Large intestine (tissue), 3 donors: ENCODE results near the gene PRPH. TPM values are rescaled to one million over a fixed set of nuclear protein-coding genes. Genes with fewer than 3 reads are reported as not detected.
A peak's percentile ranks its signal among the peaks of the same experiment; 100 is the strongest.

Experiments used
- DNase-seq, 2 donors: peaks; one replicate each; pipeline versions ENCODE4 v3.0.0 to v3.0.0-alpha.2; 2013
- H3K27ac ChIP-seq: one replicate; pipeline ENCODE4 v1.5.1; 2013; ENCODE audit warnings: low read length
- H3K27me3 ChIP-seq: 2 replicates; pipeline ENCODE4 v1.6.1; 2013; ENCODE audit warnings: low read length; ENCODE audit not compliant: control insufficient read depth, insufficient read depth
- H3K36me3 ChIP-seq: 2 replicates; pipeline ENCODE4 v1.6.1; 2013; ENCODE audit warnings: low read length; ENCODE audit not compliant: control insufficient read depth, insufficient read depth
- H3K4me1 ChIP-seq: one replicate; pipeline ENCODE4 v1.6.1; 2013; ENCODE audit warnings: low read length; ENCODE audit not compliant: control insufficient read depth, insufficient read depth
- H3K4me3 ChIP-seq: one replicate; pipeline ENCODE4 v1.5.1; 2013; ENCODE audit warnings: low read length
- H3K9me3 ChIP-seq: one replicate; pipeline ENCODE4 v1.6.1; 2013; ENCODE audit warnings: mild to moderate bottlenecking, low read depth, low read length, moderate library complexity; ENCODE audit not compliant: control insufficient read depth
- WGBS: methylation state at CpG from one replicate; pipeline ENCODE4 v1.1.5; 2013; ENCODE audit warnings: low lambda C conversion rate; ENCODE audit not compliant: insufficient coverage; 5-methylcytosine and 5-hydroxymethylcytosine counted together
- polyA plus RNA-seq: library from polyadenylated mRNA; unstranded; fragments of 120-200 nt; gene quantifications from one replicate; pipeline ENCODE4 v1.2.1, GENCODE V29; 2013

Gene PRPH
- polyA plus RNA-seq, 1 donor, result 115 TPM

- H3K27ac ChIP-seq, result peak overlapping the region; percentile 60
- peak; percentile 92 to 95 for DNase-seq
- peaks cover 4% of the 10 kb centered on the region for H3K36me3 ChIP-seq
- H3K27me3 ChIP-seq, result peaks cover 56% of the 10 kb centered on the region
- peak overlapping the region; percentile 59 for H3K4me3 ChIP-seq
- H3K4me1 ChIP-seq, result peaks cover 57% of the 10 kb centered on the region
- no CpG with 5 or more reads among the region's 37 CpGs for WGBS
- H3K9me3 ChIP-seq, result peaks cover 18% of the 10 kb centered on the region
These were observed 52.6 kb downstream of the PRPH start for GRCh38 chr12:49347311-49348193.

Other genes with a start within 250 kb of the PRPH start
- 46.1 TPM for gene KMT2D, start 234.4 kb upstream of the PRPH start, polyA plus RNA-seq
- gene RHEBL1, start 225.2 kb upstream of the PRPH start, polyA plus RNA-seq, result 0.79 TPM
- gene DHH, start 200.3 kb upstream of the PRPH start, polyA plus RNA-seq, result 0.52 TPM
- 111 TPM for gene LMBR1L, start 184.3 kb upstream of the PRPH start, polyA plus RNA-seq
- gene TUBA1B, start 163.8 kb upstream of the PRPH start, polyA plus RNA-seq, result 751 TPM
- gene TUBA1A, start 106.1 kb upstream of the PRPH start, polyA plus RNA-seq, result 547 TPM
- gene TUBA1C, start 30.1 kb upstream of the PRPH start, polyA plus RNA-seq, result 237 TPM
- 15.8 TPM for gene TROAP, start 28.1 kb downstream of the PRPH start, polyA plus RNA-seq
- gene C1QL4, start 42.0 kb downstream of the PRPH start, polyA plus RNA-seq, result 0.01 TPM
- gene DNAJC22, start 51.7 kb downstream of the PRPH start, polyA plus RNA-seq, result 50.0 TPM
- gene SPATS2, start 72.3 kb downstream of the PRPH start, polyA plus RNA-seq, result 22.7 TPM
- 2.2 TPM for gene KCNH3, start 243.9 kb downstream of the PRPH start, polyA plus RNA-seq